ENCODE data around the gene FADS6. TPM values are rescaled to one million over a fixed set of nuclear protein-coding genes. Genes with fewer than 3 reads are reported as not detected.

FADS6 gene
- polyA plus RNA-seq, 6 donors from 2014 or later, result not detected

GRCh38 chr17:74892013-74892841 lies 1.2 kb downstream of the FADS6 start:
- Mint-ChIP-seq H3K27me3 (peaks cover 49 to 81% (median 53%) of the 10 kb centered on the region in 3 donors), H3K9me3 (no peaks in the 10 kb centered on the region)

GRCh38 chr17:74890554-74890953 lies 2.9 kb downstream of the FADS6 start:
- H3K9me3 Mint-ChIP-seq, result peaks cover 0 to 2% (median 0%) of the 10 kb centered on the region in 7 donors
- H3K4me3 Mint-ChIP-seq, result no peak overlapping the region
- peaks cover 46 to 78% (median 52%) of the 10 kb centered on the region in 3 donors for H3K27me3 Mint-ChIP-seq
- peaks cover 8 to 18% (median 8%) of the 10 kb centered on the region in 3 donors for H3K4me1 Mint-ChIP-seq
- no peak overlapping the region for H3K27ac Mint-ChIP-seq
- no peak for DNase-seq
- H3K36me3 Mint-ChIP-seq, result peaks cover 0 to 10% of the 10 kb centered on the region in 2 donors
- ATAC-seq (ENCODE audit: low read depth in 2 of 2), result no peak

More at GRCh38 chr17:74892013-74892841, 1.2 kb downstream of the FADS6 start:
- H3K4me1 Mint-ChIP-seq, result peaks cover 8 to 18% (median 8%) of the 10 kb centered on the region in 3 donors
- ATAC-seq (ENCODE audit: low read depth in 2 of 2) (no peak), DNase-seq (no peak)
- peak overlapping the region in 1 of 6 donors; percentile 31 for H3K27ac Mint-ChIP-seq
- peak overlapping the region in 3 of 8 donors; percentile 15 to 55 (median 32) for H3K4me3 Mint-ChIP-seq
- H3K36me3 Mint-ChIP-seq, result peaks cover 0 to 10% of the 10 kb centered on the region in 2 donors

GRCh38 chr17:74888469-74888868 lies 5.0 kb downstream of the FADS6 start:
- H3K9me3 Mint-ChIP-seq, result peaks cover 0 to 5% (median 0%) of the 10 kb centered on the region in 7 donors
- peaks cover 0 to 10% (median 5%) of the 10 kb centered on the region in 3 donors for H3K4me1 Mint-ChIP-seq
- H3K4me3 Mint-ChIP-seq, result peak overlapping the region in 1 of 8 donors; percentile 52
- H3K36me3 Mint-ChIP-seq, result peaks cover 0 to 4% of the 10 kb centered on the region in 2 donors
- ATAC-seq (ENCODE audit: low read depth in 2 of 2), result no peak
- H3K27me3 Mint-ChIP-seq, result peaks cover 41 to 75% (median 52%) of the 10 kb centered on the region in 3 donors
- no peak for DNase-seq
- H3K27ac Mint-ChIP-seq, result no peak overlapping the region

GRCh38 chr17:74883241-74883745 lies 10.1 kb downstream of the FADS6 start:
- peaks cover 0 to 5% (median 0%) of the 10 kb centered on the region in 7 donors for H3K9me3 Mint-ChIP-seq
- peaks cover 0 to 4% of the 10 kb centered on the region in 2 donors for H3K36me3 Mint-ChIP-seq
- H3K27me3 Mint-ChIP-seq, result peaks cover 23 to 76% (median 43%) of the 10 kb centered on the region in 3 donors
- no peak overlapping the region for H3K27ac Mint-ChIP-seq
- H3K4me1 Mint-ChIP-seq, result no peaks in the 10 kb centered on the region
- ATAC-seq (ENCODE audit: low read depth in 2 of 2) (no peak), DNase-seq (no peak)
- H3K4me3 Mint-ChIP-seq, result no peak overlapping the region

- ATAC-seq (ENCODE audit: low read depth in 2 of 2) (no peak), DNase-seq (no peak)
- no peaks in the 10 kb centered on the region for H3K4me1 Mint-ChIP-seq
- H3K4me3 Mint-ChIP-seq, result no peak overlapping the region
- H3K27ac Mint-ChIP-seq, result no peak overlapping the region
- peaks cover 0 to 4% of the 10 kb centered on the region in 2 donors for H3K36me3 Mint-ChIP-seq
- peaks cover 23 to 76% (median 46%) of the 10 kb centered on the region in 3 donors for H3K27me3 Mint-ChIP-seq
- peaks cover 0 to 5% (median 0%) of the 10 kb centered on the region in 7 donors for H3K9me3 Mint-ChIP-seq
Measured at GRCh38 chr17:74882517-74883240, 10.8 kb downstream of the FADS6 start.

- no peak for ATAC-seq (ENCODE audit: low read depth in 2 of 2)
- peaks cover 0 to 2% (median 0%) of the 10 kb centered on the region in 7 donors for H3K9me3 Mint-ChIP-seq
- DNase-seq, result no peak
Measured at GRCh38 chr17:74881073-74881472, 12.4 kb downstream of the FADS6 start.

GRCh38 chr17:74879308-74879707 lies 14.1 kb downstream of the FADS6 start:
- Mint-ChIP-seq H3K27me3 (peaks cover 10 to 48% (median 20%) of the 10 kb centered on the region in 3 donors), H3K4me3 (no peak overlapping the region), H3K9me3 (no peaks in the 10 kb centered on the region), H3K4me1 (no peaks in the 10 kb centered on the region), H3K36me3 (peaks cover 0 to 2% of the 10 kb centered on the region in 2 donors), H3K27ac (peak overlapping the region in 1 of 6 donors; percentile 52)
- ATAC-seq (ENCODE audit: low read depth in 2 of 2), result no peak
- DNase-seq, result no peak

More at GRCh38 chr17:74881073-74881472, 12.4 kb downstream of the FADS6 start:
- H3K27me3 Mint-ChIP-seq, result peaks cover 18 to 63% (median 37%) of the 10 kb centered on the region in 3 donors
- H3K4me3 Mint-ChIP-seq, result no peak overlapping the region
- H3K36me3 Mint-ChIP-seq, result peaks cover 0 to 4% of the 10 kb centered on the region in 2 donors
- H3K4me1 Mint-ChIP-seq, result no peaks in the 10 kb centered on the region
- H3K27ac Mint-ChIP-seq, result peak overlapping the region in 1 of 6 donors; percentile 44

GRCh38 chr17:74878658-74879057 lies 14.8 kb downstream of the FADS6 start:
- Mint-ChIP-seq H3K27me3 (peaks cover 5 to 42% (median 17%) of the 10 kb centered on the region in 3 donors), H3K9me3 (no peaks in the 10 kb centered on the region), H3K4me1 (peaks cover 4 to 5% (median 5%) of the 10 kb centered on the region in 3 donors), H3K4me3 (no peak overlapping the region), H3K36me3 (no peaks in the 10 kb centered on the region), H3K27ac (peak overlapping the region in 1 of 6 donors; percentile 52)
- no peak for ATAC-seq (ENCODE audit: low read depth in 2 of 2)
- DNase-seq, result no peak

GRCh38 chr17:74877592-74878548 lies 15.6 kb downstream of the FADS6 start:
- ATAC-seq (ENCODE audit: low read depth in 2 of 2) (no peak), DNase-seq (no peak)
- Mint-ChIP-seq H3K27me3 (peaks cover 5 to 39% (median 17%) of the 10 kb centered on the region in 3 donors), H3K4me1 (peaks cover 4 to 8% (median 6%) of the 10 kb centered on the region in 3 donors), H3K4me3 (no peak overlapping the region), H3K27ac (peak overlapping the region in 3 of 6 donors; percentile 66 to 86 (median 70)), H3K36me3 (no peaks in the 10 kb centered on the region), H3K9me3 (no peaks in the 10 kb centered on the region)

- Mint-ChIP-seq H3K27ac (peak overlapping the region in 1 of 6 donors; percentile 94), H3K36me3 (no peaks in the 10 kb centered on the region), H3K9me3 (no peaks in the 10 kb centered on the region), H3K4me1 (peaks cover 18 to 21% (median 19%) of the 10 kb centered on the region in 3 donors), H3K4me3 (peak overlapping the region in 2 of 8 donors; percentile 18 to 29), H3K27me3 (peaks cover 5 to 28% (median 17%) of the 10 kb centered on the region in 3 donors)
- DNase-seq (no peak), ATAC-seq (ENCODE audit: low read depth in 2 of 2) (no peak)
Measured at GRCh38 chr17:74875977-74876593, 17.3 kb downstream of the FADS6 start.

GRCh38 chr17:74875155-74875976 lies 18.1 kb downstream of the FADS6 start:
- H3K4me1 Mint-ChIP-seq, result peaks cover 19 to 21% (median 19%) of the 10 kb centered on the region in 3 donors
- peak overlapping the region in 1 of 8 donors; percentile 90 for H3K4me3 Mint-ChIP-seq
- H3K9me3 Mint-ChIP-seq, result no peaks in the 10 kb centered on the region
- H3K27me3 Mint-ChIP-seq, result peaks cover 5 to 21% (median 17%) of the 10 kb centered on the region in 3 donors
- ATAC-seq (ENCODE audit: low read depth in 2 of 2) (no peak), DNase-seq (no peak)
- H3K36me3 Mint-ChIP-seq, result no peaks in the 10 kb centered on the region
- peak overlapping the region in 2 of 6 donors; percentile 85 to 94 for H3K27ac Mint-ChIP-seq
